SK-N-DZ (cell line): Measurements from ENCODE around the gene STIP1.
A peak's percentile ranks its signal among the peaks of the same experiment; 100 is the strongest.

Experiments
- DNase-seq: peaks from one replicate; pipeline ENCODE4 v3.0.0-alpha.2; 2015; ENCODE audit warnings: low spot score

STIP1 gene

GRCh38 chr11:64198511-64198910 lies 12.5 kb downstream of the STIP1 start:
- no peak for DNase-seq

- DNase-seq, result no peak
Measured at GRCh38 chr11:64201543-64201942, 15.6 kb downstream of the STIP1 start.

GRCh38 chr11:64202992-64203391 lies 17.0 kb downstream of the STIP1 start:
- no peak for DNase-seq

GRCh38 chr11:64203421-64204079 lies 17.6 kb downstream of the STIP1 start:
- no peak for DNase-seq

GRCh38 chr11:64204080-64204440 lies 18.1 kb downstream of the STIP1 start:
- no peak for DNase-seq

GRCh38 chr11:64204464-64204989 lies 18.6 kb downstream of the STIP1 start:
- peak; percentile 64 for DNase-seq

- DNase-seq, result no peak
Measured at GRCh38 chr11:64206457-64207255, 20.7 kb downstream of the STIP1 start, which contains the start of gene FERMT3. Gene FERMT3 (plus strand): TSS chr11:64206721. CDS start chr11:64207365, 644 bp downstream.

- no peak for DNase-seq
Measured at GRCh38 chr11:64207256-64208085, 21.5 kb downstream of the STIP1 start.

- DNase-seq, result no peak
Measured at GRCh38 chr11:64208086-64208795, 22.3 kb downstream of the STIP1 start.

GRCh38 chr11:64208796-64209562 lies 23.0 kb downstream of the STIP1 start:
- DNase-seq, result no peak

GRCh38 chr11:64209563-64209843 lies 23.5 kb downstream of the STIP1 start:
- no peak for DNase-seq

GRCh38 chr11:64210301-64211020 lies 24.5 kb downstream of the STIP1 start:
- no peak for DNase-seq

- no peak for DNase-seq
Measured at GRCh38 chr11:64211181-64211872, 25.4 kb downstream of the STIP1 start.

GRCh38 chr11:64216879-64217278 lies 30.9 kb downstream of the STIP1 start:
- DNase-seq, result no peak

GRCh38 chr11:64218628-64219353 lies 32.8 kb downstream of the STIP1 start:
- no peak for DNase-seq

GRCh38 chr11:64219354-64219684 lies 33.3 kb downstream of the STIP1 start:
- DNase-seq, result no peak

GRCh38 chr11:64219755-64220154 lies 33.8 kb downstream of the STIP1 start:
- DNase-seq, result no peak

GRCh38 chr11:64220271-64220670 lies 34.3 kb downstream of the STIP1 start:
- no peak for DNase-seq

- no peak for DNase-seq
Measured at GRCh38 chr11:64220798-64221197, 34.8 kb downstream of the STIP1 start.
